HG03432 (cell line): Measurements from ENCODE around the gene RNASE11.
A peak's percentile ranks its signal among the peaks of the same experiment; 100 is the strongest.
"Not testable (repeated sequence)": the region's sequence is repeated elsewhere in the genome, so short reads cannot be mapped to it uniquely, and the experiment has no call there.

Experiments used
- ATAC-seq: cut with Tn5 transposase; IDR thresholded peaks from one replicate; pipeline ENCODE4 v1.9.1; 2021; ENCODE audit warnings: mild to moderate bottlenecking, moderate library complexity; ENCODE audit not compliant: unreplicated experiment

The RNASE11 gene

GRCh38 chr14:20587489-20588154, at the start of gene RNASE11:
Gene RNASE11, minus strand, starts transcription at chr14:20588001.
- ATAC-seq: no peak

GRCh38 chr14:20632831-20633691, 45.3 kb upstream of the RNASE11 start:
- ATAC-seq: peak; percentile 72

DNA sequence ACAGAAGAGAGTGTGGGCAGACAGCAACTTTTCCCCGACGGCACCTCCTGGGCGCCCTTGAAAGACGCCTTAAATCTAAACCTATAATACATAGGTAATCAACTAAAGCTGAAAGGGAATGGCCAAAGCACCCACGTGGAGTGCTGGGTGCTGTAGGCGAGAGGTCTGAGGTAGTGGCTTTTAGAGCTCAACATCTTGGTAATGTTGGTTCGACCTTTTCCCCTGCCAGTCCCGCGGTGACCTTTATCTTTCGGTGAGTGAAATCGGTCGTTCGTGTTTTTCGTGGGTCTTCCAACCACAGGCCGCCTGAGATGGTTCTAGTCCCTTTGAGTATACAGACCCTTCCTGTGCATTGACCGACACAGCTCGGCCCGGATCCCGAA, 44.6 kb upstream of the RNASE11 start:
- ATAC-seq: peak; percentile 18

DNA sequence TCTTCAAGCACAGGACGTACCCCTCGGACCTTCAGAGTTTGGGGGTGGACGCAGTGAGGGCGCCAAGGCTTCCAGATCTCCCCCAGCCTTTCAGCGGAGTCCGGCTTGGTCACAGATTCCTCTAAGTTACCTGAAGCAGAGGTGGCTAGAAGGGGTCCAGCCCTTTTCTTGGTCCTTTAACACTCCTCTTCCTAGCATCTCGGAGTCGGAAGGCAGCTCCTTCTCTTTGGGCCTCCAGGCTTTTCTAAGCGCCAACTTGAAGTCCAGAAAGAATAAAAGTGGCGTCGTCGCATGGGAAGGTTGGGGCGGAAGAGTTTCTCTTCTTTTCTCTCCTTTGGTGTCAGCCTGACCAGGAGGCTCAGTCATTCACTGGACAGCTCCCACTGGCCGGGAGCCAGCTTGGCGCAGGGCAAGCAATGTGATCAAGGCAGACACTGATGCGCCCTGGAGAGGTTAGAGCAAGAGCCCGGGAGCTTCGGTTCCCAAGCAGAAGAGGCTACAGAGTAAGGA, 44.1 kb upstream of the RNASE11 start:
- no peak for ATAC-seq

- ATAC-seq: peak; percentile 25
Observed at GRCh38 chr14:20631023-20631879, 43.5 kb upstream of the RNASE11 start.

DNA sequence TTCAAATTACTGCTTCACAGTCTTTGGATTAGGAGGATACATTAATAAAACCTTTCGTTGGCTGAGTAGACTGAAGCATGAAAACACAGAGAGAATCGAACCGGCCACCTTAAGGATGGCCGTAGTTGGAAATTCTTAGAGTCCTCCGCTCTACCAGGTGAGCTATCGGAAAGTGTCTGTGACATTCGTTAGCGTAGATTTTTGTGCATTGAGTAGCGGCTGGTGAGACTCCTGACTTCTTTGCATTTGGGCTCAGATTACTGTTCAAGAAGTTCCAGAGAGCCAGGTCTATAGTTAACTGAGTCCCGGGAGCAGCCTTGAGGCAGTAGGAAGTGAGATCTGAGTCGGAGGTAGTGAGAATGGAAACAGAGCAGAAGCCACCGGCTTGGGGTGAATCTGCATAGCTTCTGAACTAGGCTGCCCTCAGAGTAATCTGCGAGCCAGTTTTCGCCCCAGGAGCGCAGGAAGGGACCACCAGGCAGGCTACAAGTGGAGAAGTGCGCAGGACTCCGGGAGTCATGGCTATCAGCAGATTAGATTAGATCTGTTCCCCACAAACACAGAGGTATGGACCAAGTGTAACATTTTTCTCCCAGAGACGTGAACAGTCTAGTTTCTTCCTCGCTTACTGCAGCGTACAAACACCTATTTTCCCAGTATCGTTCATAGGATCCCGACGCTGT, 42.7 kb upstream of the RNASE11 start:
- ATAC-seq: peak; percentile 26

DNA sequence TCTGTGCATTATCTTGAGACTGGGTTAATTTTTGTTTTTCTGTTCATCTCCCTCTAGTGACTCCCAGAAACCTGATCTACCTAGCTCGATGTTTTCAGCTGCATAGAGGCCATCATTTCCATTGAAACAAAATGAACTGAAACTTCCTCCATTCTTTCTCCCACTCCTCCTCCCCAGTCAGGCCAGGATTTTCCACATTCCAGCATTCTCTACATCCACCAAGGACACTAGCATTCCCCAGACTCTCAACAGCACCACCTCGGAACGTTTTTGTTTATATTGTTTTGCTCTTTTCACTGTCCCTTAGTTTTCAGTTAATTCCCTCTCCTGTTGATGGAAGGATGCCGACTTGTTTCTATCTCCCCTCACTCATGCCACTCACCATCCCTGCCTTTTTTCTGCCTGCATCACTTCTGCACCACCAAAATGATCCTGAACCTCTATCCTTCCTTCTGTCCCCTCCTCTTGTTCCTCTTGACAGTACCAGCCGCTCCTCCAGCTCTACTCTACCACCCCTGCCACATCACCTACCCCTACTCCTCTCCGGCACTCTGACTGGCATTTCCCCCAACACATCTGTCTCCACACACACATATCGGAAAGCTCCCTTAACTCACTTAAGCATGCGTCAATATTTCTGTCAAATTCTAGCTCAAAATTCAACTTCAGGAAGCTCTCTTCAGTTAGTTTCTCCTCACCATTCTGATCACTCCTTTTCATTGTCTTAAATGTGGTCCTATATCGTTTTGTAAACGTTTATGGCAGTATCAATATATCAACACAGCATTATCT, 40.5 kb upstream of the RNASE11 start:
- no peak for ATAC-seq

- no peak for ATAC-seq
Observed at GRCh38 chr14:20627346-20628027, 39.7 kb upstream of the RNASE11 start.

DNA sequence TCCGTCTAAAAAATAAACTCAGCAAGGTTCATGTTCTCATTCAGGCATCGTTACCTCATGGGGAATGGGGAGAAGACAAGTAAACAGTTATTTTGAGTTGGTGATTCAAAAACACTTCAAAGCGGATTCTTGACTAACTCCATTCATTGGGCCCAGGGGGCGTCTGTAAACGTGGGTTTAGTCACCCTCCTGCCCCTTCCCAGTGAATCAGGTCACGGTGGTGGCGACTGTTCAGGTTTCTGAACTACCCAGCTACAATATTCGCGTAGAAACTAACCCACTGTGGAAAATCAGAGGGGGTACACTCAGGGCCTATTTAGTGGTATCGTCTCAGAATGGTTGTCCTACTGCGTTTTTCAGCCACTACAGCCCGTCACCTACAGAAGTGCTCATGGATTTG, 38.5 kb upstream of the RNASE11 start:
- no peak for ATAC-seq

GRCh38 chr14:20624495-20625070, 36.8 kb upstream of the RNASE11 start:
- ATAC-seq: peak; percentile 52

DNA sequence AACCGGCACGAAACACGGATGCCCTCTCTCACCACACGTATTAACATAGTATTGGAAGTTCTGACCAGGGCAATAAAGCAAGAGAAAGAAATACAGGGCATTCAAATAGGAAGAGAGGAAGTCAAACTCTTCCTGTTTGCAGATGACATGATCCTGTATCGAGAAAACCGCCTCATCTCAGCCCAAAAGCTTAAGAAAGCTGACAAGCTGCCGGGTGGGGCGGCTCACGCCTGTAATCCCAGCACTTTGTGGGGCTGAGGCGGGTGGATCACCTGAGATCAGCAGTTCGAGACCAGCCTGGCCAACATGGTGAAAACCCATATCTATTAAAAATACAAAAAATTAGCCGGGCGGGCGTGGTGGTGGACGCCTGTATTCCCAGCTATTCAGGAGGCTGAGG, 36.0 kb upstream of the RNASE11 start:
- ATAC-seq: no peak

DNA sequence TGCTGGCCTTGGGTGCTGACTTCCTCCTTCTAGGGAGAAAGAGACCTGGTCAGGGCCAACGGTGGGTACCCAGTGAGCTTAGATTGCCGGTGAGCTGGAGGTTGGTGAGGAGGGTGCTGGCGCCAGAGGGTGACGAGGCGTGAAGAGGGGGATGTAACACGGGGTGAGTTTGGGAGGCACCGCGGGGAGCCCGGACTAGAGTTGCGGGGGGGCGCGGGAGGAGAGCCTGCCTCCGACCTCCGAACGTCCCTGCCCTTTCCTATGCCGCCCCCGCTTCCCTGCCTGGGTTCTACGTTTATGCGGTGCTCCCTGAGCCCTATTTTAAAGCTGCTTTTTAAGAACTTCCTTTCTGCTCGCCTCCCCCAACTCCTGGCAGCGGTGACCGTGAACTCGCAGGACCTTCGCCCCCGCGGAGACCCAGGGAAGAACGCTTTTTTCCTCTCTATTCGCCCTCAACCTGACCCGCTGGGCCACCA, 35.1 kb upstream of the RNASE11 start:
- no peak for ATAC-seq

DNA sequence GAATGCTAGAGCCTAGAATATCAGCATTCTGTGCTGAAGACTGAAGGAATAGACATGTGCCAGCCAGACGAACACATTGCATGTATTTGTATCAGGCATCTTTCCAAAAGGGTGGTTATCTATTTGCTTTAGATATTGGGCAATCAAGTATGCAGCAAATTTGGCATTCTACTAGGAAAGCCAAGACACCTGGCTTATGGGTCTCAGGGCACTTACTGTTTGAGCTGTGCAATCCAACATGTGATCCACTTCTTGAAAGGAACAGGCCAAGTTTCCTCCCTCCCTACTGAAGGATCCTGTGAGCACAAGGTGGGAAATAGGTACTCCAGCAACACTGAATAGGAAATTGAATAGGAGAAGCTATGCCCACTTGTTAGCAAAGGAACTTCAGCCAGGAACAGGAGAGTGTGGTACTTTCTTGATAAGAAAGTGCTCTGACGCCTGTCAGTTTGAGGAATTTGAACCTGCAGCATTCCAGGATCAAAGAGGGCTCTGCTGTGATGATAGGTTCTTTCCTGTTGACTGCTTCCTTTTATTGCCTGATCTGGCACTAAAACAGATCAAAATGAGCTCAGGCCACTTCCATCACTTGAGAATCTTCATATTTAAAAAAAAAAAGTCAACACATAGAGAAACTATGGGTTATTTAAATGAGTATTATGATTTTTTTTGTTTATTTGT, 33.1 kb upstream of the RNASE11 start:
- ATAC-seq: no peak

DNA sequence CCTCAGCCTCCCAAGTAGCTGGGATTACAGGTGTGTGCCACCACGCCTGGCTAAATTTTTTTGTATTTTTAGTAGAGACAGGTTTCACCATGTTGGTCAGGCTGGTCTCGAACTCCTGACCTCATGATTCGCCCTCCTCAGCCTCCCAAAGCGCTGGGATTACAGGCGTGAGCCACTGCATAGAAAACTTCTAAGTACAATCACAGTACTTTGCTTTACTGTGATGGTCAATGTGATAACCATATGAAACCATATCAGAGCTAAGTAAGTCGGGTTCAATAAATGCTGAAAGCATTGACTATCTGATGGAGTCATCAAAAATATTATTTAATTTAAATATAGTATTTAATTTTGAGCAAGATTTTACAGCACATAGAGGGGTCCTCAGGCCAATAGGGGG, 31.9 kb upstream of the RNASE11 start:
- ATAC-seq: not testable (repeated sequence)

DNA sequence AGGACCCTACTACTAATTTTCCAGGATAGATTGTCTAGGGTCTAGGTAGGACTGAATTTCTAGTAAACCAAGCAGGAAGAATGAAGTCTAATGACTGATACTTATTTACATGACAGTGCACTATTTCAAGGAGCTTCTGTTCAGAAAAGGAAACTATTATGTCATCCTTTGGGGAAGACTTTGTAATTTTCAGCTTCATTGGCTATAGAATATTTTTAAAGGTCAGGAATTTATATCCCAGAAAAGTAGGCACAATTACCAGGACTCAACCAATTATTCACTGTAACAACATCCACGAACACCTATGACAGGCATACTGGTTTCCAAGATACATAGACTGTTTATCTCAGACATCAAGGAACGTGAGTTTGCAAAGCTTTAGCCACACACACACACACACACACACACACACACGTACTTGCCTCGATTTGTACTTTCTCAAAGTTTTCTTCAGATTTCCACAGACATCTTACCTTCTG, 30.5 kb upstream of the RNASE11 start:
- ATAC-seq: no peak

DNA sequence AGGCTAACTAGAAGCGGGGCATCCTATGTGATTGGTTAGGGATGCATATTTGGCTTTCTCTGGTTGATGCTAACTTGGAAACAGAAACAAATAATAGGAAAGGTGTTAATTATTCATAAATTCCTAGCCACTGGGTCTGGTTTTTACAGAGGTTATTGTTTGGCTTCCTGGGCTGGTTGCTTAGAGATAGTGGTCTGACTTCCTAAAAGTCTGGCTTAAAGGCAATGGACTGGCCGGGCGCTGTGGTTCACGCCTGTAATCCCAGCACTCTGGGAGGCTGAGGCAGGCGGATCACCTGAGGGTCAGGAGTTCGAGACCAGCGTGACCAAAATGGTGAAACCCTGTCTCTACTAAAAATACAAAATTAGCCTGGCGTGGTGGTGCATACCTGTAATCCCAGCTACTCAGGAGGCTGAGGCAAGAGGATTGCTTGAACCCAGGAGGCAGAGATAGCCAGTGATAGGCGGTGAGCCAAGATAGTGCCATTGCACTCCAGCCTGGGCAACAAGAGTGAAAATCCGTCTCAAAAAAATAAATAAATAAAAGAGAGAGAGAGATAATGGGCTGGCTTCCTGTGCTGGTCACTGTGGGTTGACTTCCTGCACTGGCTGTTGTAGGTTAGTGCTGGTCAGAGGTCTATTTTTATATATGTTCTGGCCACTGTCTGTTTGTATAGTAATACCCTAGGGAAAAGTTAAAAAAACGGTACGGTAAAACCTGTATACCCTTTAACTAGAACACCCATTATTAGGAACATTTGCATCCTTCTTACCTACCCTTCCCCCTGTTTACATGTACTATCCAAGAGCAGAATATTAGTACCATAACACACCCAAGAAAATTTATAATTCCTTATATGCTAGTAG, 29.6 kb upstream of the RNASE11 start:
- ATAC-seq: peak; percentile 40

GRCh38 chr14:20615996-20616395, 28.2 kb upstream of the RNASE11 start:
- no peak for ATAC-seq
